A673 (cell line): ENCODE results near the gene ERCC6.

Source experiments
- CTCF ChIP-seq: fragments of 300-800, 200-600 bp; sonication (generic); conservative IDR thresholded peaks from 2 replicates; pipeline ENCODE4 v1.5.1; 2017; ENCODE audit warnings: low read depth, mild to moderate bottlenecking, antibody characterized with exemption, low read length, moderate library complexity, mixed read lengths
- EZH2 ChIP-seq: fragments of 200-600 bp; sonication (generic); IDR thresholded peaks from 2 replicates; pipeline ENCODE4 v1.6.1; 2017; ENCODE audit warnings: borderline replicate concordance, low read depth, mild to moderate bottlenecking, mixed read lengths, antibody characterized with exemption, low read length; ENCODE audit not compliant: poor library complexity, severe bottlenecking

GRCh38 chr10:49578392-49578791, 39.5 kb upstream of the ERCC6 start:
- no peak for TF ChIP-seq EZH2
- no peak for TF ChIP-seq CTCF
